ENCODE results near the gene GOLGA3.
"Not testable (repeated sequence)": the region's sequence is repeated elsewhere in the genome, so short reads cannot be mapped to it uniquely, and the experiment has no call there.

Gene GOLGA3

DNA sequence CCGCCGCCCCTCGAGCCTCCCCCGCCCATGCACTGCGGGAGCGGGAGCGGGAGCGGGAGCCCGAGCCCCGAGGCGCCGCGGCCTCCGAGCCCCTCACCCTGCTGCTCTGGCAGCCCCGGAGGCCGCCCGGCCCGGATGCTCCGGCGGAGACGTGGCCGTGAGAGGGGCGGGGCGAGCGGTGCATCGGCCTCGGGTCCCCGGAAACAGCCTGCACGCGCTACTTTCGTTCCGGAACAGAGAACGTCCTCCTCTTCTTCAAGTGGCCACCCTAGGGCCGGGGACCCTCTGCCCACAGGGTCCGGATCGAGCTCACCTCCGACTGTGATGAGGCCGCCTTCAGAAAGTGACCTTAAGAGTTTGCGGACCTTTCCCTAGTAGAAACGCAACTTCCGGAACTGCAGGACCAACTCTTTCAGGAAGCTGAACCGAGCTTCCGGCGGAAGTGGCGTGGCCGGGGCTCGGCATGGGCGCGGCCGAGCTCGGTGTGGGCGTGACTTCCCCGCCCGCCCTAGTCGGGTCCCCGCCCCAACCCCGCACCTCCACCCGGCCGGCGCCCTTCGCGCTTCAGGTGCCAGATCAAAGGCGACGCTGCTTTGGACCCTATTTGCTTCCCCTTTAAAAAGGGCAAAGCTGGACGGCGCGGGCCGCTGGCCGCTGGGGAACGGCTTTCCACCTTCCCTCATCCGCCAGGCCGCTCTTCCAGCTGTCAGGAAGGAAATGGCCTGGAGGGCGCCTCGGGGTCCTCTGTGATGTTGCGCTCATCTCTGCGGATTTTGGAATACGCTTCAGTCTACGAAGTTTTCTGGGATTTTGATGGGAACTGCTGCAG, at the start of gene GOLGA3:
TSS of gene GOLGA3 (minus strand) at position 164 of the 829 bp plus-strand sequence. CDS start 6,741 bp downstream, outside the sequence.
- DNase-seq: peak; percentile 91

GRCh38 chr12:132874620-132875019, 46.0 kb upstream of the GOLGA3 start:
- DNase-seq: not testable (repeated sequence)

DNA sequence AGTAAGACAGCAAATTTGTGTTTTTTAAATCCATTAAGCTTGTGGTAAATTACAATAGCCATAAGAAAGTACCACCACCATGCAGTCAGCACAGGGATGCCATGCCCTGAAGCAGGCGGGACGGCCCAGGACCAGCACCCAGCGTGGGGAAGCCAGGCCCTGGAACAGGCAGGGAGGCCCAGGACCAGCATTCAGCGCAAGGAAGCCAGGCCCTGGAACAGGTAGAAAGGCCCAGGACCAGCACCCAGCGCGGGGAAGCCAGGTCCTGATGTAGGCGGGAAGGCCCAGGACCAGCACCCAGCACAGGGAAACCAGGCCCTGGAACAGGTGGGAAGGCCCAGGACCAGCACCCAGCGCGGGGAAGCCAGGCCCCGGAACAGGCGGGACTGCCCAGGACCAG, 45.5 kb upstream of the GOLGA3 start:
- DNase-seq: no peak

- no peak for DNase-seq
These were observed 45.1 kb upstream of the GOLGA3 start for GRCh38 chr12:132873724-132874123.

- DNase-seq: no peak
These were observed 44.3 kb upstream of the GOLGA3 start for GRCh38 chr12:132872975-132873421.

- DNase-seq: no peak
These were observed 43.6 kb upstream of the GOLGA3 start for GRCh38 chr12:132872073-132872855.

DNA sequence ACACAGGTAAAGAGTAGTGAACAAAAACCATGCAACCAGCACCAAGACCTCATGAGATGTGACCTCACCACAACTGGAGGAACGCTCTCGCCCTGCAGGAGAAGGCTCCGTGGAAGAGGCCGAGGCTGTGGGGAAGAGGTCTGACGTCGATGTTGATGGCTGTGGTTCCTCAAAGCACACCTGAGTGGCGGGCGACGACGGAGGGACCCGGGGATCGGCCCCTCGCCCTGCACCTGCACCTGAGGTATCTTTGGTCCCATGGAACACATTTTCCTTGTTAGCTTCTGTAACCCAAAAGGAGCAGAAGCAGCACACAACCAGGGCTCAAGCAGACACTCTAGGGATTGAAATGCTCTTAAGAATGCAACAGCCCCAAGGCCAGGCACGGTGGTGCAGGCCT, 40.9 kb upstream of the GOLGA3 start:
- no peak for DNase-seq

GRCh38 chr12:132866251-132866828, 37.7 kb upstream of the GOLGA3 start:
- DNase-seq: no peak

DNA sequence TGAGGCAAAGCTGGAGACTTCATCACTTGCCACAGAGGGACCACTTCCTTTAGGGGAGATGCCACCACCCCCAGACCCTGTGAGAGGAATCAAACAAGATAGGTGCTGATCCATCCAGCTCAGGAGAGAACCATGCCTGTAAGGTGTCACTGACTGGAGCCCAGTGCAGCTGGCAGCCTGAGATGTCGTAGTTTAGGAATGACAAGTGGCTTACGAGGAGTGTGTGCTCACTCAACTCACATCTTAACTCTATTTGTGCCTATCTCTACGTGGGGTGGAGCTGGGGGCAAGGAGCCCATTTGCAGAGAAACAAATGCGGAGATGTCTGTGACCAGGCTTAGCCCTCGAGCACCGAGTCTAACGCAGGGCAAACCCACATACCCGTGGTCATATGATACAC, 32.9 kb upstream of the GOLGA3 start:
- no peak for DNase-seq

GRCh38 chr12:132858718-132859266, 30.1 kb upstream of the GOLGA3 start:
- no peak for DNase-seq

- not testable (repeated sequence) for DNase-seq
These were observed 28.4 kb upstream of the GOLGA3 start for GRCh38 chr12:132857019-132857418.

GRCh38 chr12:132856581-132856980, 27.9 kb upstream of the GOLGA3 start:
- DNase-seq: no peak

DNA sequence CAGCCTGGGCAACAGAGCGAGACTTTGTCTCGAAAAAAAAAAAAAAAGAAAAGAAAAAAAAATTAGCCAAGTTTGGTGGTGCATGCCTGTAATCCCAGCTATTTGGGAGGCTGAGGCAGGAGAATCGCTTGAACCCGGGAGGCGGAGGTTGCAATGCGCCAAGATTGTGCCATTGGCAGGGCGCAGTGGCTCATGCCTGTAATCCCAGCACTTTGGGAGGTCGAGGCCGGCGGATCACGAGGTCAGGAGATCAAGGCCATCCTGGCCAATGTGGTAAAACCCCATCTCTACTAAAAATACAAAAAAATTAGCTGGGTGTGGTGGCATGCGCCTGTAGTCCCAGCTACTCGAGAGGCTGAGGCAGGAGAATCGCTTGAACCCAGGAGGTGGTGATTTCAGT, 26.5 kb upstream of the GOLGA3 start:
- DNase-seq: not testable (repeated sequence)

DNA sequence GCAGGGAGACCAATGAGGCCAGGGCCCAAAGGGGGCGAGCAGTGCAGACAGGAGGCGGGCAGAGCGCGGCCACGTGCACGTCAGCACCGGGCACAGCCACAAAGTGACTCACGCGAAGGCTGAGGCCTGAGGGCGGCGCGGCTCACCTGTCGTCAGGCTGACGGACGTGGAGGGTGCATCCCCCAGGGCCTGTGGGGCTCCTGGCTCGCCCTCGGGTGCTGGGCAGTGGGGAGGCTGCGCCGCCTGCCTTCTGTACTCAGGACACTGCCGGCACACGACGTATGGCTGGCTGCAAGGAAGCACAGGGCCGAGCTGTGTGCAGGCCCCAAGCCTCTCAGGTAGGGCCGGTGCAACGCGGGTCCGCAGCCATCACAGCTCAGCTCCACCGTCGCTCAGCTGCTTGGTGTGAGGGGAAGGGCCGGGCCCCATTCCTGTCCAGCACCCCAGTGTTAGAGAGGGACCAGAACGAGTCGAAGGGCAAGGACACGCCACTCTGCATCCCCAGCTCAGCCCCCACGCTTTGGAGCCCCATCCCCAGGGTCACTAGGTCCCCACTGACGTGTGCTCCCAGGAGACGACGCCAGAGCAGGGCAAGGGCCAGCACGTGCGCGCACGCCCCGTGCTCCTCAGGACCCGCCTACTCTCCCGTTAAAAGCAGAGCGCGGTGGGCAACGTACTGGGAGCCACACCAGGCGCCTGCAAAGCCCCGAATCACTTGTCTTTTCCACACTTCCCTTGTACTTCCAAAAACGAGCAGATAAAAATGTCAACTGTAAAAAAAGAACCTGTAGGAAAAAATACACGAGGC, 24.8 kb upstream of the GOLGA3 start:
- DNase-seq: no peak

GRCh38 chr12:132852496-132852895, 23.8 kb upstream of the GOLGA3 start:
- no peak for DNase-seq

- peak; percentile 4 for DNase-seq
These were observed 22.8 kb upstream of the GOLGA3 start for GRCh38 chr12:132851465-132851864.

GRCh38 chr12:132850291-132850690, 21.6 kb upstream of the GOLGA3 start:
- no peak for DNase-seq

- no peak for DNase-seq
These were observed 19.9 kb upstream of the GOLGA3 start for GRCh38 chr12:132848521-132848920.

- DNase-seq: no peak
These were observed 19.0 kb upstream of the GOLGA3 start for GRCh38 chr12:132847363-132848356.

GRCh38 chr12:132844681-132845080, 16.0 kb upstream of the GOLGA3 start:
- DNase-seq: not testable (repeated sequence)

DNA sequence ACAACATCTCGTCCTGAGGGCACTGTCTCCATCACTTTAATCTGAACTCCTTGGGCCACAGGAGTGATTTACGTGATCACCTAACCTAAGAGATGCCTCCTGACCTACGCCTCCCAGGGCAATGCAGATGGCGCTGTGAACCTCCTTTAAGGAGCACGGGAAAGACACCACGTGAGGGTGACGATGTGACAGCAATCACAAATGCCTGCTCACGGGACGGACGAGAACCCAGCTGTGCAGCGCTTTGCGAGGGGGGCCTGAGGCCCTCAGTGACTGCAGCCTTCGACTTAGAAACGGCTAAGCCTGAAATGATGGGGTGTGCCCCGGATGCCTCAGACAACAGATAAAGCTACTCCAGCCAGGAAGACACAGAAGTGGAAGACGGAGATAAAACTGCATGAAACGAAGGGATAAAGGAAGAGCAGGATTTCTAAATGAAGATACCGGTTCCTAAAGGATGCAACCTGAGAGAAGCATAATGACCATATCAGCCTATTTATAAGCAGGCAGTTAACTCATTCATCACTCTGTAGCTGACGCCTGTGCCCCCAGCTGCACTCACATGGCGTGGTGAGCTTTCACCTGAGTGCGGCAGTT, 13.9 kb upstream of the GOLGA3 start:
- no peak for DNase-seq

Data from NCI-H2171 treated with DMSO at 0.1 percent for 48 hours (cell line).